Large intestine (tissue), 12 donors: ENCODE results near the gene ZNF483. TPM values are rescaled to one million over a fixed set of nuclear protein-coding genes. Genes with fewer than 3 reads are reported as not detected.
A peak's percentile ranks its signal among the peaks of the same experiment; 100 is the strongest.
"Not testable (repeated sequence)": the region's sequence is repeated elsewhere in the genome, so short reads cannot be mapped to it uniquely, and the experiment has no call there.

ENCODE experiments used
- DNase-seq, 2 donors: peaks; one replicate each; pipeline versions ENCODE4 v3.0.0 to v3.0.0-alpha.2; 2013
- H3K27ac ChIP-seq: one replicate; pipeline ENCODE4 v1.5.1; 2013; ENCODE audit warnings: low read length
- H3K27me3 ChIP-seq: 2 replicates; pipeline ENCODE4 v1.6.1; 2013; ENCODE audit warnings: low read length; ENCODE audit not compliant: control insufficient read depth, insufficient read depth
- H3K36me3 ChIP-seq: 2 replicates; pipeline ENCODE4 v1.6.1; 2013; ENCODE audit warnings: low read length; ENCODE audit not compliant: control insufficient read depth, insufficient read depth
- H3K4me1 ChIP-seq: one replicate; pipeline ENCODE4 v1.6.1; 2013; ENCODE audit warnings: low read length; ENCODE audit not compliant: control insufficient read depth, insufficient read depth
- H3K4me3 ChIP-seq: one replicate; pipeline ENCODE4 v1.5.1; 2013; ENCODE audit warnings: low read length
- H3K9me3 ChIP-seq: one replicate; pipeline ENCODE4 v1.6.1; 2013; ENCODE audit warnings: mild to moderate bottlenecking, low read depth, low read length, moderate library complexity; ENCODE audit not compliant: control insufficient read depth
- WGBS: methylation state at CpG from one replicate; pipeline ENCODE4 v1.1.5; 2013; ENCODE audit warnings: low lambda C conversion rate; ENCODE audit not compliant: insufficient coverage; 5-methylcytosine and 5-hydroxymethylcytosine counted together
- long read RNA-seq, 11 donors: transcript quantifications; one replicate each; lab custom pipeline, GENCODE V29; 2026
- polyA plus RNA-seq: library from polyadenylated mRNA; unstranded; fragments of 120-200 nt; gene quantifications from one replicate; pipeline ENCODE4 v1.2.1, GENCODE V29; 2013

ZNF483 gene
- polyA plus RNA-seq = 0.99 TPM
- long read RNA-seq, donor 1, partial matches to known transcripts = 49 of 83 reads
- long read RNA-seq, donor 1, other reads (novel, unspliced or antisense) = 34 of 83 reads
- long read RNA-seq, donor 2, partial matches to known transcripts = 97 of 195 reads
- long read RNA-seq, donor 2, other reads (novel, unspliced or antisense) = 98 of 195 reads
- long read RNA-seq, donor 3 = 0 reads
- long read RNA-seq, donor 4 = 0 reads
- long read RNA-seq, donor 5 = 0 reads
- long read RNA-seq, donor 6, partial matches to known transcripts = 32 of 55 reads
- long read RNA-seq, donor 6, other reads (novel, unspliced or antisense) = 23 of 55 reads
- long read RNA-seq, donor 7 = 0 reads
- long read RNA-seq, donor 8, partial matches to known transcripts = 112 of 169 reads
- long read RNA-seq, donor 8, other reads (novel, unspliced or antisense) = 57 of 169 reads
- long read RNA-seq, donor 9, partial matches to known transcripts = 31 of 78 reads
- long read RNA-seq, donor 9, other reads (novel, unspliced or antisense) = 47 of 78 reads
- long read RNA-seq, donor 10, partial matches to known transcripts = 175 of 204 reads
- long read RNA-seq, donor 10, other reads (novel, unspliced or antisense) = 29 of 204 reads
- long read RNA-seq, donor 11, partial matches to known transcripts = 66 of 123 reads
- long read RNA-seq, donor 11, other reads (novel, unspliced or antisense) = 57 of 123 reads

- Histone ChIP-seq H3K36me3 (no peaks in the 10 kb centered on the region), H3K27me3 (peaks cover 15% of the 10 kb centered on the region), H3K4me3 (peak within 1 kb of the TSS; percentile 58), H3K9me3 (no peaks in the 10 kb centered on the region), H3K27ac (no peak within 1 kb of the TSS), H3K4me1 (peaks cover 4% of the 10 kb centered on the region)
- WGBS = no CpG with 5 or more reads among the region's 66 CpGs
- peak; percentile 79 to 85 for DNase-seq
Measured at GRCh38 chr9:111525056-111525977, at the start of gene ZNF483. Gene ZNF483, plus strand, starts transcription at chr9:111525179. Its CDS starts 2,217 bp downstream, at chr9:111527396.

GRCh38 chr9:111475195-111475594, 49.8 kb upstream of the ZNF483 start:
- no CpG with 5 or more reads among the region's 2 CpGs for WGBS
- no peaks in the 10 kb centered on the region for H3K27me3 ChIP-seq
- no peaks in the 10 kb centered on the region for H3K4me1 ChIP-seq
- H3K4me3 ChIP-seq = no peak overlapping the region
- H3K36me3 ChIP-seq = no peaks in the 10 kb centered on the region
- no peak overlapping the region for H3K27ac ChIP-seq
- H3K9me3 ChIP-seq = no peaks in the 10 kb centered on the region
- DNase-seq = no peak

- WGBS = no CpG with 5 or more reads among the region's 3 CpGs
- H3K27me3 ChIP-seq = no peaks in the 10 kb centered on the region
- no peak for DNase-seq
- H3K36me3 ChIP-seq = no peaks in the 10 kb centered on the region
- no peaks in the 10 kb centered on the region for H3K4me1 ChIP-seq
- no peak overlapping the region for H3K27ac ChIP-seq
- H3K9me3 ChIP-seq = no peaks in the 10 kb centered on the region
- H3K4me3 ChIP-seq = no peak overlapping the region
Measured at GRCh38 chr9:111477677-111478076, 47.3 kb upstream of the ZNF483 start.

- Histone ChIP-seq H3K4me3 (peak overlapping the region; percentile 94), H3K9me3 (no peaks in the 10 kb centered on the region), H3K4me1 (no peaks in the 10 kb centered on the region), H3K27ac (peak overlapping the region; percentile 99), H3K27me3 (no peaks in the 10 kb centered on the region), H3K36me3 (no peaks in the 10 kb centered on the region)
- peak in 1 of 2 donors; percentile 12 for DNase-seq
- WGBS = 16% methylated on average over 6 of the region's 13 CpGs
Measured at GRCh38 chr9:111481885-111482636, 42.9 kb upstream of the ZNF483 start.

- H3K4me1 ChIP-seq = no peaks in the 10 kb centered on the region
- no CpG with 5 or more reads among the region's 76 CpGs for WGBS
- no peaks in the 10 kb centered on the region for H3K9me3 ChIP-seq
- H3K36me3 ChIP-seq = no peaks in the 10 kb centered on the region
- DNase-seq = peak; percentile 77 to 90
- no peaks in the 10 kb centered on the region for H3K27me3 ChIP-seq
- H3K27ac ChIP-seq = peak overlapping the region; percentile 99
- H3K4me3 ChIP-seq = peak overlapping the region; percentile 94
Measured at GRCh38 chr9:111482694-111483438, 42.1 kb upstream of the ZNF483 start.

DNA sequence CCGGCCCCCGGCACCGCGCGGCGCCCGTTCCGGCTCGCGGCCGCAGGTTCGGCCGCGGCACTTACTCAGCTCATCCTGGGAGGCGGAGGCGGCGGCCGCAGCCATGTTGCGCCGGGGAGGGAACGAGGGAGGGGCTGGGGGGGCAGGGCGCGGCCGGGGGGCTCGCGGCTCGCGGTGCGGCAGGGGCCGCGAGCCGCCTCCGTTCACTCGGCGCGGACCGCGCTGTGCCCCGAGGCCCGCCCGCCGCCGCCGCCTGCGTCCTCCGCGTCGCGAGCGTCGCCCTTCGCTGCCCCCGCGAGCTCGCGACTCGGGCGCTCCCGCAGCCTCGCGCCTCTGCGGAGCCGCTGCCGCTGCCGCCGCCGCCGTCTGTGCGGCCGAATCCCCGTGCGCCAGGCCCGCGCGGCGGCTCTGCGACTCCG, 41.5 kb upstream of the ZNF483 start:
- no peaks in the 10 kb centered on the region for H3K36me3 ChIP-seq
- H3K27ac ChIP-seq = no peak overlapping the region
- peak in 1 of 2 donors; percentile 27 for DNase-seq
- WGBS = no CpG with 5 or more reads among the region's 78 CpGs
- H3K4me1 ChIP-seq = no peaks in the 10 kb centered on the region
- H3K27me3 ChIP-seq = no peaks in the 10 kb centered on the region
- H3K4me3 ChIP-seq = no peak overlapping the region
- no peaks in the 10 kb centered on the region for H3K9me3 ChIP-seq

- Histone ChIP-seq H3K27ac (peak within 1 kb of the TSS; percentile 99), H3K27me3 (no peaks in the 10 kb centered on the region), H3K9me3 (no peaks in the 10 kb centered on the region), H3K4me1 (no peaks in the 10 kb centered on the region), H3K4me3 (peak within 1 kb of the TSS; percentile 94), H3K36me3 (no peaks in the 10 kb centered on the region)
- peak; percentile 62 to 89 for DNase-seq
- WGBS = no CpG with 5 or more reads among the region's 101 CpGs
Measured at GRCh38 chr9:111483858-111484571, 41.0 kb upstream of the ZNF483 start, which contains the start of gene ECPAS. Gene ECPAS, minus strand, starts transcription at chr9:111484383. Its CDS starts 11,465 bp downstream, at chr9:111472918.

- Histone ChIP-seq H3K27me3 (no peaks in the 10 kb centered on the region), H3K9me3 (no peaks in the 10 kb centered on the region), H3K36me3 (no peaks in the 10 kb centered on the region), H3K27ac (peak overlapping the region; percentile 97), H3K4me1 (no peaks in the 10 kb centered on the region), H3K4me3 (peak overlapping the region; percentile 79)
- WGBS = 6% methylated on average over 4 of the region's 4 CpGs
- DNase-seq = no peak
Measured at GRCh38 chr9:111484572-111484894, 40.4 kb upstream of the ZNF483 start.

GRCh38 chr9:111497196-111497595, 27.8 kb upstream of the ZNF483 start:
- H3K4me3 ChIP-seq, H3K4me1 ChIP-seq, H3K27ac ChIP-seq, H3K9me3 ChIP-seq, H3K27me3 ChIP-seq, DNase-seq, H3K36me3 ChIP-seq: not testable (repeated sequence)
- no CpG with 5 or more reads among the region's 2 CpGs for WGBS
